Fibroblast of villous mesenchyme (primary cell): ENCODE results near the gene ESYT1. TPM values are rescaled to one million over a fixed set of nuclear protein-coding genes. Genes with fewer than 3 reads are reported as not detected.

ENCODE experiments used
- DNase-seq: peaks from one replicate; pipeline ENCODE4 v3.0.0-alpha.2; 2010; ENCODE audit warnings: low read depth
- H3K4me3 ChIP-seq: 2 replicates; pipeline ENCODE4 v1.5.1; 2011; ENCODE audit warnings: low read depth, mild to moderate bottlenecking, low read length
- total RNA-seq: library from RNA; depleted of rRNA; stranded (reverse); fragments of >200 nt; gene quantifications from 2 replicates; pipeline ENCODE4 v1.2.3, GENCODE V29; 2012
- TF ChIP-seq, protein P1 (sequence below): IDR thresholded peaks from 2 replicates; pipeline ENCODE4 v1.5.1; 2012; ENCODE audit warnings: low read depth, mild to moderate bottlenecking, low read length; ENCODE audit not compliant: insufficient read depth

ESYT1 gene
- total RNA-seq, 1 donor, result 300 TPM

DNA sequence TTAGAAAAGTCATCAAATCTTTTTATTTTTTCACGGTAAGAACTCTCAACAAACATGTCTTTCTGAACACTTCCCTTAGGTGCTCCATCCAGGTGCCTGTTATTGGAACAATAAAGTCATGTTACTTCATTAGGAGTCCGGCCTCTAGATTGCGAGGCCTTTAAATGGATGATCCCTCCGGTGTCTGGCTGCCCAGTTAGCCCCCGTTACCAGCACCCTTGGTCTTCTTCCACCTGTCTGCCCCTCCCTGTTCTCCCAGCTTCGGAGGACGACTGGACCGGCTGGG, 24.3 kb upstream of the ESYT1 start:
- no peak for DNase-seq
- TF ChIP-seq, protein P1, sequence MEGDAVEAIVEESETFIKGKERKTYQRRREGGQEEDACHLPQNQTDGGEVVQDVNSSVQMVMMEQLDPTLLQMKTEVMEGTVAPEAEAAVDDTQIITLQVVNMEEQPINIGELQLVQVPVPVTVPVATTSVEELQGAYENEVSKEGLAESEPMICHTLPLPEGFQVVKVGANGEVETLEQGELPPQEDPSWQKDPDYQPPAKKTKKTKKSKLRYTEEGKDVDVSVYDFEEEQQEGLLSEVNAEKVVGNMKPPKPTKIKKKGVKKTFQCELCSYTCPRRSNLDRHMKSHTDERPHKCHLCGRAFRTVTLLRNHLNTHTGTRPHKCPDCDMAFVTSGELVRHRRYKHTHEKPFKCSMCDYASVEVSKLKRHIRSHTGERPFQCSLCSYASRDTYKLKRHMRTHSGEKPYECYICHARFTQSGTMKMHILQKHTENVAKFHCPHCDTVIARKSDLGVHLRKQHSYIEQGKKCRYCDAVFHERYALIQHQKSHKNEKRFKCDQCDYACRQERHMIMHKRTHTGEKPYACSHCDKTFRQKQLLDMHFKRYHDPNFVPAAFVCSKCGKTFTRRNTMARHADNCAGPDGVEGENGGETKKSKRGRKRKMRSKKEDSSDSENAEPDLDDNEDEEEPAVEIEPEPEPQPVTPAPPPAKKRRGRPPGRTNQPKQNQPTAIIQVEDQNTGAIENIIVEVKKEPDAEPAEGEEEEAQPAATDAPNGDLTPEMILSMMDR, result no peak
- peak overlapping the region; percentile 83 for H3K4me3 ChIP-seq

DNA sequence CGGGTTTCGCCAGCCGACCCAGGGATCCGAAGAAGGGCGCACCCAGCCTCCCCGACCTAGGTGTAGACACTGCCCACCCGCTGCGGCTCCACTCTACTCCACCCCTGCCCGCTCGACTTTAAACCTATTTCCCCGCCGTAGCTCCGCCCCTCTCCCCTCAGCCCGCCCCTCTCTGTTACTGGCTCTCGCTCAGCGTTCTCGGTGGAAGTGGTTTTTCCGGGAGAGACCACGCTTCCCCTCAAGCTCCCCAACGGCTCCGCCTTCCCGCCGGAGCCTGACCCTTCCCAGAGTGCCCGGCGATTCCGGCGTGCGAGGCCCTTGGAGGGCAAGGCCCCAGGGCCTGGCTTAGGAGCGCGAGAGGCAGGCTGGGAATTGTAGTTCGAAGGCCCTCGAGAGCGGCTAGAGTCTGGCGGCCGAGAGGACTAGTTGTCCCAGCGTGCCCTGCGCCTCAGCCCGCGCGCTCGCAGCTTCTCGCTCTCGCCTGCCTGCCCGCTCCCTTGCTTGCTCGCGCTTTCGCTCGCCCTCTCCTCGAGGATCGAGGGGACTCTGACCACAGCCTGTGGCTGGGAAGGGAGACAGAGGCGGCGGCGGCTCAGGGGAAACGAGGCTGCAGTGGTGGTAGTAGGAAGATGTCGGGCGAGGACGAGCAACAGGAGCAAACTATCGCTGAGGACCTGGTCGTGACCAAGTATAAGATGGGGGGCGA, 23.8 kb upstream of the ESYT1 start, which contains the start of gene PA2G4:
PA2G4 (plus strand) TSS at position 451 of the 706 bp plus-strand sequence; CDS start at position 630, 179 bp downstream.
- TF ChIP-seq, protein P1, result no peak

DNA sequence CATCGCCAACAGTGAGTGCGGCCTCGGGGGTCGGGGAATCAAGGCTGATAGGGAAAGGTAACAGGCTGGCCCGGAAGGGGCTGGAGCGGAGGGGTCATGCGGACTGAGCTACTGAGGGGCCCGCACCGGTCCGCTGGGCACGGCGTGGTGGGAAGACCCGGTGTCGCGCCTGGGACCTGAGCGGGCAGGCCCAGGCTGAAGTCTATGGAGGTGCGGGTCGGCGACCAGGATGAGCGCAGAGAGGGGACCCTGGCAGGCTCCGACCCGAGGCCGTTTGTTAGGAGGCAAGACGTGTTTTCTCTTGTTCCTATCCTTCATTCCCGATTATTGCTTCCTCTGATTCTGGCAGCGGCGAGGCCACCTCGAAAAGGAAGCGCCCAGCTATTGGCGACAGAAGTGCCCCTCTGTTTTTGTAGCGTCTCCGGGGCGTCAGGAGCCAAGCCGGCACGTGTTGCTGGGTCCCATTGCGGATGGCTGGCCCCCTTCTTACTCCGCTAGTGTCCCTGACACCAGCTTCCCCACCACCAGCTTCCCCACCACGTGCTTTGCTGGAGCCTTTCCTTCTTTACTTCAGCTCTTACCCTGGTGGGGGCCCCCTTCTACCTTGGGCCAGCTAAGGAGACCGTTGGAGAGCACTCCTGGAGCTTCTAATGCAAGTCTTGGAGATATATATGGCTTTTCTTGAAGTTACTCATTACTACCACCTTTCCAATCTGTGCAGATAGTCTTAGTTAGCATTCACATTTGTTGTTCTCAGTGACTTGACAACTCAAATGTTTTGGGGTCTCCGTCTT, 23.1 kb upstream of the ESYT1 start:
- TF ChIP-seq, protein P1, result no peak
- H3K4me3 ChIP-seq, result peak overlapping the region; percentile 83
- peak; percentile 25 for DNase-seq

More for the DNA sequence above, 23.8 kb upstream of the ESYT1 start, which contains the start of gene PA2G4:
- H3K4me3 ChIP-seq, result peak within 1 kb of the TSS; percentile 83
- peak; percentile 99 for DNase-seq

DNA sequence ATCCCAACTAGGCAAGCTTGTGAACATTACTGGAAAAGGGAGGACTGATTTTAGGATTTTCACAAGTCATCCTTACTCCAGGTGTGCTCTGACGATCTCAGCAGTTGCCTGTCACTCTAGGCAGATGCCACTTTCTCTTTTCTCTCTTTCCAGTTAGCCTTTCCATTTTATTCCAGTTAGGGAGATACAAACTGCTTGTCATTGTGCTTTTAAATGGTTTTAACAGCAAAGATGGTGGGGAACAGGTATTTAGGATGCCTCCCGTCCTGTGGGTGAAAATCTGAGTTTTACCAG, 22.5 kb upstream of the ESYT1 start:
- H3K4me3 ChIP-seq, result peak overlapping the region; percentile 83
- TF ChIP-seq, protein P1, result no peak
- DNase-seq, result no peak

DNA sequence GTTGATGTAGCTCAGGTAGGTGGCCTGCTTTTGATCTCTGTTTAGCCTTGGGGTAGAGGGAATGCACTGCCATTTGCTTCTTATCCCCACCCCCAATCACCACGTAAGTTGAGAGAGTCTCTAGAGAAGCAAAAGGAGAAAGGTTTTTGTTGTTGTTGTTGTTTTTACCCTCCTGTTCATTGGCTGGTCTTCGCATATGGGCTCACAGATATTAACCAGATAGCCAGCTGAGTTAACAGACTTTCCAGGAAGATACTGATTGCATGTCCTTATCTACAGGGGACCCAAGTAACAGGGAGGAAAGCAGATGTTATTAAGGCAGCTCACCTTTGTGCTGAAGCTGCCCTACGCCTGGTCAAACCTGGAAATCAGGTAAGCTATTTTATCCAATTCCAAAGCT, 20.8 kb upstream of the ESYT1 start:
- DNase-seq, result no peak
- no peak overlapping the region for H3K4me3 ChIP-seq
- TF ChIP-seq, protein P1, result no peak

DNA sequence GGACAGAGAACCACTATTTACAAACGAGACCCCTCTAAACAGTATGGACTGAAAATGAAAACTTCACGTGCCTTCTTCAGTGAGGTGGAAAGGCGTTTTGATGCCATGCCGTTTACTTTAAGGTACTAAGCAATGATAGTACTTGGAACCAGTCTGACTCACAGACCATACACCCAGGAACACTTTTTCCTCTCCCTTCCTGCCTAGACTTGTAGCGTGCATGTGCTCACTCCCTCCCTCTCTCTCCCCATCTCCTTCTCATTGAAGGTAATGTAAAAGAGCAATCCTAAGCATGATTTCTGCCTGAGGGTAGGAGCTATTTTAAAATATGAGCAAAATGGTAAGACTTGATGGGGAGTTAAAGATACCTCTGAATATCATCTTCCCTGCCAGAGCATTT, 17.5 kb upstream of the ESYT1 start:
- TF ChIP-seq, protein P1, result no peak
- H3K4me3 ChIP-seq, result no peak overlapping the region
- no peak for DNase-seq
